Dedifferentiated amniotic fluid mesenchymal stem cell (primary cell): ENCODE data around the gene MLLT3.

Source experiments
- DNase-seq: peaks from one replicate; pipeline ENCODE4 v3.0.0-alpha.2; 2016; ENCODE audit errors: extremely low spot score

Gene MLLT3

DNA sequence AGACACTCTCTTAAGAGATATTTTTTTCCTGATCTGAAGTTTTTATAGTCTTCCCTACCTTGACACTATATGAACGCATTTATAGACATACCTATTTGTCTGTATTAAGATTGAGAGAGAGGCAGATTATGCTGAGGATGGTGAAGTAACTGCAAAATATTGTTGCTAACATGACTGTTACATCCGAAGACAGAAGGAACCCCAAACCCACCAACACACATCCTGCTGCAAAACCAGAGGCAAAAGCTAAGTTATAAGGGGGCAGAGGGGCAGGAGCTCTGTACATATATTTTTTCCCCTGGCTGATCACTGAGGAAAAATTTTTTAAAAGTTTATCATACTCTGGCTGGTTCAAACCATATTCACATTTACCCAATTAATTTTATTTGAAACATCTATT lies 279.0 kb downstream of the MLLT3 start:
- DNase-seq: no peak

DNA sequence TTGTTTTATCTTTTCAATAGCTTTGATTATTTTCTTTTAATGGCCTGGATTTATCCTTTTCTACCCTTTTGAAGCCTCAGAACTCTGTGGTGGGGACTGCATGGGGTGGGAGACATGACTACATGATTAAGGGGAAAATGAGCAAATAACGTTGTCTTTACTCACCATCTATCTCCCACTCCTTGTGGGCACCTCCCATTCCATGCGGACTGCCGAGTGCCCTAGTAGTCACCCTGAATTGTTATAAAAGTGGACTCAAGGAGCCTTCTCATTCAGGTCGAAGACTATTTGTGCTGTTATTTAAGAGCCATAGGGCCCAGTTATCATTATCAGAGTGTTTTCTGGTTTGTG lies 281.8 kb downstream of the MLLT3 start:
- DNase-seq: no peak

DNA sequence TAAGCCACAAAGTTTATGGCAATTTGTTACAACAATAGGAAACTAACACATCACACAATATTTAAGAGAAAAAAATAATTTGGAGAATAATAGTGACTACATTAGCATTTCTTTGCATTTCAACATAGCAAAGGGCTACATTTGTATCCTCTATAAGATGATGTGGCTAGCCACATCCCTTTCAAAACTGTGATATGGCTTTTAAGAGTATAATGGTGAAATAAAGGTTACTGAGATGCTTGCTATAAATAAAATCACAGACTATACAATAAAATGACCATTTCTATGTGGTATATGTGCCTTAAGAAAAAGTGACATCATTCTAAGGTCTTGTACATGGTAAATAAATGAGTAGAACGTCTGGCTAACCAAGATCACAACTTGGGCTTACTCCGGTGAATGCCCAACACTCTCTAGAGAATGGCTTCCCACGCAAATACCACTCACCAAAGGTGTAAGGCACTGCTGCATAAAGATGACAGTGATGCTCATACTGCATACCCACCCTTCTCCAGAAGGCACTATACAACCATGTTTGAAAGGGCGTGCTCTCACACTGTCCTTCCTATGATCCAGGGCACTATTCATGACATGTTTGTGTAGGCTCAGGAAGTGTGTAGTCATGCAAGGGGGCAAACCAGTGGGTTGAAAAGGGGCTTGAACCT lies 286.5 kb downstream of the MLLT3 start:
- no peak for DNase-seq

DNA sequence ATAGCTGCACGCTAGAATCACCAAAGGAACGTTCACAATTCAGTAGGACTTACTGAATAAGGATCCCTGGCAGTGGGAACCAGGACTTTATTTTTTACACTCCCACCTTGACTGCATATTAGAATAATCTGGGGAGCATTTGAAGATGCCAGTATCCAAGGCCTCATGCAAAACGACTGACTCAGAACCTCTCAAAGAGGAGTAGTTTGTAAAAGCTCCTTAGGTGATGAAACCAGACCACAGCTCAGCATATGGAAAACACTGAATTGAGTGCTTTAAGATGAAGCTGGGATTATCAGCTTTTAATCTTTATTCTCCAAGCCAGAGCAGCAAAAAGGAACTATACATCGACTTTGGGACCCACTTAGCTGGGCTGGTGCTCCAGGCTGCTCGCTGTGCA lies 288.3 kb downstream of the MLLT3 start:
- DNase-seq: no peak

DNA sequence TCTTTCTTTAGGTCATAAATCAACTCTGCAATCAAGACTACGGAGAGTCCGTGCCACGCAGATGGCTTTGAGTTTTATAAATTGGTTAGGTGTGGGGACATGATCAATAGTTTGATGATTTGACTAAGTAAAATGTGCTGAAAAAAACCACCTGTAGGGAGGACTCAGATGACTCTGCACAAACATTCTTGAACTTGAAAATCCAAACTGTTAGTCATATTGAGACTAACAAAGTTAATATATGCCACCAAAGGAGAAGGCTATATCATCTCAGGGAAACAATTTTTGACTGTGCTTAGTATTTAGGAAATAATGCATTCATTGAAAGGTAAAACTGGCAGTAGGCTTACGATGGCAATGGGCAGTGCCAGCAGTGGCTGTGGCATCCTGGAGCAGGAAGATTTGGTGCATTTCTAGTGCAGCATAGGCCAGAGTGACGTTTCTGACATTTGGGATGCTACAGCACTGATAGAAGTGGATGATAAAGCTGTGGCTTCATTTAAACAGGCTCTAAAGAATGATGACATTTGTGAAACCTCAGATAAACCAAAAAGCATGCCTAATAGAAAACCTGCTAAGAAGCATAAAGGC lies 291.1 kb downstream of the MLLT3 start:
- no peak for DNase-seq

DNA sequence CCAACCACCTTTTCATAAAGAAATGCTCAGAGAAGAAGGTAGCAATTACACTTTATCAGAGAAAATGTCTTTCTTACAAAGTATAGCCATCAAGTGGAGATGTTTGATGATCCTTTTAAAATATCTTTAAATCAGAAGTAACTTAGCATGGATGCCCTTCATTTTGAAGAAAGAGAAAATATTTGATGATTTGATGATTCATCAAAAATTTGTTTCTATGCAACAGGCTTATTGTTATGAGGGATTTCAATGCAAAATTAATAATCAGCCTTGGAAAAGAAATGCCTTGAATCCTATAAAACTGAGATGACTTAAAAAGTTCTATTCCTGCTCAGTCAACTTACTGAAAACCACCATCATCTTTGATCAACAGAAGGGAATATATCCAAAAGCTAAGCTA lies 291.6 kb downstream of the MLLT3 start:
- no peak for DNase-seq

DNA sequence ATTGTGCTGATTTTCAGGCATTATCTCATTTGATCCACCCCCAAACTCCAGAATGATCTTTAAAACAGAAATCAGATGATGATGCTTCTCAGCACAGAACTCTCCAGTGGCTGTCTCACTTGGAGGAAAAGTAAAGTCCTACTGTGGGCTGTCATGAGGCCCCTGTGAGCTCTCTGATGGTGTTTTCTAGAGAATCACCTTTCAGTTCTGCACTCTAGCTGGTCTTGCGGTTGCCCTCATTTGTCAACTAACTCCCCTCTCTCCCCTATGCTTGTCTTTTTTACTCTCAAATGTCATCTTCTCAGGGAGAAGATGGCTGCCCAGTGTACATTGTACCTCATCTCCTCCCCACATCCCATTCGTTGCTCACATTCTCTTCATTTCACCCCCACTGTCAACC lies 295.8 kb downstream of the MLLT3 start:
- DNase-seq: no peak

DNA sequence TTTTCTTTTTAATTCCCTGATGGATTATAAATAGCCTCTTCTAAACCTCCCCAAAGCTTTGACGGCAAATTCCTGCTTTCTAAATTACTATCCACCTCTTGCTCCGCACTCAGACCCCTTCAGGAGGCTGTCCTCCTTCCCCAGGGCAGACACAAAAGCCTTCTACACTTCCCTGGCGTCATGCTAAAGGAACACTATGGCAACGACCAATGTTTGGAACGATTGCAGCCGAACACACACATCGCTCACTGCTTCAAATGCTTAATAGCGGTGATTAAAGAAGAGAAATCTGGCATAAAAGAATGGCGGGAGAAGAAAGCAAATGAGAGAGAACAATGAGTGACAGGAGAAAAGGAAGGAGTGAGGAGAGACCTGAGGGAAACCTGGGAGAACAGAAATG lies 297.3 kb downstream of the MLLT3 start:
- no peak for DNase-seq

DNA sequence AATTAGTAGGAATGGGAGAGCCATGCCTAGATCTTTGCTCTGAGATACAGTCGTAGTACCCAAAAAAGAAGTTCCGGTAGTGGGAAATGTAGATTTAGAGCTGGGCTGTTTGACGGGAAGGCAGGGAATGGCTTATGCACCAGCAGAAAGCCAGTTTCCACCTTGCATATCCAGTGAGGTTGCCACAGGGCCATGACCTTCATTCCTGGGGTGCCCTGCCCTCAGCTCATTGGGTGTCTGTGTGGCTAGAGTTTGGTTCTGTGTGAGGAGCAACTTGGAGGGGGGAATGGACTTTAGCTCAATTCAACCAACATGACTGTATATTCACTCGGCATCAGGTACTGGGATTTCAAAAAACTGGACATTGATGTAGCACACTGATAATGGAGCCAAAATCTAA lies 300.1 kb downstream of the MLLT3 start:
- DNase-seq: no peak

DNA sequence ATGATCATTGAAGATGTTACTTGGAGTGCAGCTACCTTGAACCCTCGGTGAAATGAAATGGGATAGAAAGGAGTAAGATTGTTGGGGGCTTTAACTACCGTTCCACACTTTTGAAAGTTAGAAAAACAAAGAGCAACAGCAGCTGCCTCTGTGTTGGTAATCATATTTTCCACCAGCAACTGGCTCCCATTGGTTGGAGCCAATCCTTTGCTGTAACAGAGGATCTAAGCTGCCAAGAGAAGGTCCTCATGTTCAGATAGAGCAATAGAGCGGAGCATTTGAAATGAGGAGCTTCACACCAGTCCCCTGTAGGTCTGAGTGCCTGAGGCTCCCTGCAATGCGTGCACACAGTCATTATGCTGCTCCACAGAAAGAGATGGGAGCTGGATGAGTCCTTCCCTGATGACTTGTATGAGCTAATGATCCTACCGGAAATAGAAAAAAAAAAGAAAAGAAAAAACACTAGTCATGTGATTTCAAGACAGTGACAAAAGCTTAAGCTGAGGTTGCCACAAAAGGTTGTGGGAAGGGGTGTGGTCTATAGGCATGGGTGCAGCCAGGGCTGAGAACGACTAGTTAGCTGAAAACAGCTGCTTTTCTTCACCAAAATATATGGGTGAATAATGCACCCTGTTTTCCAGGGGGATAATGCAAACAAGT lies 300.7 kb downstream of the MLLT3 start:
- no peak for DNase-seq

DNA sequence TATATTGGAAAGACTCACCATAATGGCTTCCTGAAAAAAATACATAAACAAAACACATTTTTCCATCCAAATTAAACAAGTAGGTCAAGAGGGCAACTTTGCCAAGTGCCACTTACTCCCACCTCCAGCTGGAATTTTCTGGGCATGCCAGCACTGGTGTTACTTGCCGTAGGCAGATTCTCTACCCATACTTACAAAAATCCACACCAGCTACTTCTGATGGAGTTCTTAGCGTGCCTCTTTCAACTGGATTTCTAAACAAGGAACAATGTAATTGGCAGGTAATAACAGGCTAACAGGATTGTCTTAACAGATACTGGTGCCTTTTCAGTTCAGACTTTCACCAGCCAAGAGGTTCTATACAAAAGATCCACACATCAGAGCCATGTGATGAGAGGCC lies 301.4 kb downstream of the MLLT3 start:
- DNase-seq: no peak

DNA sequence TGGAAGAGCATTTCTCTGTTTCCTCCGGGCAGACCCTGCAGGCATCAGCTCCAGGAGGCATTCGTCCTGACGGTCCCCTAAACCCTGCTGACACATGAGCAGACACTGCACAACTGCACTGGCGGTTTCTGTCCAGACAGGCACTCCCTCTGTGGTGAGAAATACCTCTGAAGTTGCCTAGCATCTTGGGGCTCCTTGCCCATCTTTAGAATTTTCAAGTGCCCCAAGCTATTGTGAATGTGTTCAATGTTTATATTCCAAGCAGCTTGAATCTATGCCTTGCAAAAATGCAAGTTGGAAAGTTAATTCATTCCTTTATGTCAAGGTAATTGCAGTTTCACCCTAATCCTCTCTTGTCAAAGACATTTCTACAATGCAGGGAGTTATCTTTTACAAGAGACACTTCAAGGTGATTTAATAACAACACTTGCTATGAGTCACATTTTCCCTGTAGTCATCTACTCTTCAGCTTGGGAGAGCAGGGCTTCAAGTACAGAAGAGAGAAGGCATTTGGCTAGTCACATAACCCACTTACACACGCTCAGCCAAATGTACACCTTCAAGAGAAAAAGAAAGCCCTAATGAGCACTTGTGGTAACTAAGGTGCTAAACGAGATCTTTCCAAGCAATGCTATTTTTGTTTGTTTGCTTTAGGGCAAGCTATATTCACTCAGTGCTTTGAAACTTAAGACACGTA lies 302.5 kb downstream of the MLLT3 start:
- DNase-seq: peak; percentile 27

DNA sequence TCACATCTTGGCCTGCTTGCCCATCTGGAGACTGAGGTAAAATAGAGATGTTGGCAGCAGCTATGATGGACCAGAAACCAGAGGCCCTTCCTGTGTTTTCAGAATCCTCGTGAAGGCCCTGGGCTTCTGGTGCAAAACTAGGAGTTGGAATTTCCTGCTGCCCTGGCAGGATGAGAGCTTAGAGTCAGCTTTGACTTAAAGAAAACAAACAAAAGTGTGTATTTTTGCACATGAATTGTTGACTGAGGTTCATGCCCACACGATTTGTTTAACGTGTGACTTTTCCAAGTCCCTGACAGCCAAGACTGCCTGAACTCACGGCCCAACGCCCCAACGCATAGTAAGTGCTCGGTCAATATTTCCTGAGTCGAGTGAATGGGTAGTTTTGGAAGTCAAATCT lies 303.1 kb downstream of the MLLT3 start:
- DNase-seq: no peak

DNA sequence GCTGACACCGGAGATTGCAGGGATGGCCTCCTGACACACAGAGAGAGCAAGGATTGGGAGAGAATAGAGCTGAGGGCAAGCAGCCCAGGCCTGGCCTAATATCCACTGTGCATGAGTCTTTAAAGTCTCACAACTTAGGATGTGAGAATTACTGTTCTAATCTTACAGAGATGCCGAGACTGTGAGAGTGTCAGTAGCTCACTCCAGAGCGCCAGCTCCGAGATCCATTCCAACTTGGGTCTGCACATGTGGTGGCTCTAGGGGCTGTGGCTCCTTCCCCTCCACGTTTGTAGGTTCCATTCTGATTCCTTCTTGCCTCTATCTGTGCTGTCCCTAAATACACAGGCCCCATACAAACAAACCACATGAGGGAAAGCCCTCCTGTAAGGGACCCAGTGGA lies 304.6 kb downstream of the MLLT3 start:
- DNase-seq: no peak

DNA sequence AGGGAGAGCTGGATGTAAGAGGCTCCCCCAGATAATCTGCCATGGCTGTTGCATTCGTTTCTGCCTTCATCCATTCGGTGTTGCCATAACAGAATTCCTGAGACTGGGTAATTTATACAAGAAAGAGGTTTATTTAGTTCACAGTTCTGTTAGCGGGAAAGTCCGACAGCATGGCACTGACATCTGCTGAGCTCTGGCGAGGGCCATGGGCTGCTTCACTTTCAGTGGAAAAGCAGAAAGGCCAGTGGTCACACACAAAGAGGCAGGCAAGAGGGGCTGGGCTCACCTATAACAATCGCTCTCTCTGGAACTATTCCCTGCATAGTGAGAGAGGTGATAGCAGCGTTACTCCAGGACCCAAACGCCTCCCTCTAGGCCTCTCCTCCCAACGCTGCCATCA lies 305.9 kb downstream of the MLLT3 start:
- DNase-seq: no peak

DNA sequence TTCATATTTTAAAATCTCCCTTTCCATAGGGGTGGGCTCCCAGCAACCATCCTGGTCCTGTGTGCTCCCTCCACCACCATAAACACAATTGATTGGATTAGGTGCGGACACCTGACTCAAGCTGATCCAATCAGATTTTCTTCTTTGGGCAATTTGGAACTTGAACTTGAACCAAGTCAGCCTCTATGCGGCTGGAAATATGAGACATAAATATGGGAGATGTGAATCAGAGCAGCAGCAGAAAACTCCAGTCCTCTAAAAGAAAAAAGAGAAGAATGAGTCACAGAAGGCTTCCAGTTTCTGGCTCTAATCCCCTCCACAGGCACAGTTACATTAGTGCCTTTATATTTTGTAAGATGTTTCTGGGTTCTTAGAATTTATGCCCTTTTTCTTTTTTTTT lies 306.6 kb downstream of the MLLT3 start:
- DNase-seq: peak; percentile 87

DNA sequence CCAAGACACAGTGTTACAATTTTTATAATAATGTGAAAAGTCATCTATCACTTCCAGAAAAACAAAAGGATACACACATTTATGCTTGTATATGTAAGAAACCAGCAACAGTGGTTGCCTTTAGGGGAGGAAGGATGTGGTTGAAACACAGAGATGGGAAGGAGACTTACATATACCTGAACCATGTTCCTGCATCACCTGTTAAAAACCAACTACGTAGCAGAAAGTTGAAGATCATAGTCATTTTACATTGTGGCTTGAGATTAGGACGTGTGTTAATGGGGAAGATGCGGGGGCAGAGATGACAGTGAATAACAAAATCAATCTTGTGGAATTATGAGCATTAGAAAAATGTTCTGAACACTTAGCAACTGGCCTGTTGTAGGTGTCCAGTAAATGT lies 307.3 kb downstream of the MLLT3 start:
- no peak for DNase-seq

DNA sequence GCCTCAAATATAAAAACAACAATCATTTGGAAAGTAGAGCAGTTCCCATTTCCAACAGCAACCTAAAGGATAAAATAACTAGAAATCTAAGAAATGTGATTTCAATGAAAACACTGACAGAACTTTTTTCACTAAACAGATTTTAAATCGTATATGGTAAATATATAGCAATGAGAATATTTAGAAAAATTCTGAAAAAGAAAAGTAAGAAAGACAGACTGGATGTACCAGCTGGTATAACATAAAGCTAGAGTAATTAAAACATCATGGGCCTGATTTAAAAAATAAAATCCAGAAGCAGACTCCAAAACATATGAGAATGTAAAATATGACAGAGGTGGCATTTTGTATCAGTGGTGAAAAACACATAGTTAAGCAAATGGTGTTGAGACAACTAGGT lies 308.9 kb downstream of the MLLT3 start:
- DNase-seq: no peak

DNA sequence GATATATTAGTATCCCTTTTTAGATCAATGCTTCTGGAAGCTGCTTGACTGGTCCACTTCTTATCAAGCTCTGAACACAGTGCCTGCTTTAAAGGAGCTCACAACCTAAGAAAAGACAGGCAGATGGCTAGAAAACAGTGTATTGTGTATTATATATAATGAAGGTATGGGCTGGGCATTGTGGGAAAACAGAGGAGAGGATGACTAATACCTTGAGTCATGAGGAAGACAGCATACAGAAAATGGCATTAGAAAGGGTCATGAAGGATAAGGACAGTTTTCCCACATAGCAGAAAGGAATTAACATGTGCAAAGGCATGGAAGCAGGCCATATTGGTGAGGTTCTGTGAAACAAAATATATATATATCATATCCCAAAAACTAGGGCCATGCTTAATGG lies 309.6 kb downstream of the MLLT3 start:
- DNase-seq: no peak

DNA sequence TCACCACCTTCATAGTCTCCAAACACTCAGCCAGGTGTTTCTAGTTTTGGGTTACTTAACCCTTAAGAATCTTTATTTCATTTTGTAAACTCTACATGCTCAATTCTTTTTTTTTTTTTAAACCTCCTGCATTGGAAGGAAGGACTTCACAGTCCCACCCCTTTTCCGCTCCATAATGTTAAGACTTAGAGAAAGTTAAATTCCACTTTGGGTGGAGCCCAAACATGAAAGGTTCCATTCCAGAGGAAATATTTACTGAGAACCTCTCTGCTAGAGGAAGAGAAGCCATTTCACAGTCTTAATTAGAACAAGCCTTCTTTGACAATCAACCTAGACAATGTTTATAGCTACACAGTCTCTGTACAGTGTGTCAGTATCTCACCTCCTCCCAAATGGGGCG lies 312.3 kb downstream of the MLLT3 start:
- no peak for DNase-seq

DNA sequence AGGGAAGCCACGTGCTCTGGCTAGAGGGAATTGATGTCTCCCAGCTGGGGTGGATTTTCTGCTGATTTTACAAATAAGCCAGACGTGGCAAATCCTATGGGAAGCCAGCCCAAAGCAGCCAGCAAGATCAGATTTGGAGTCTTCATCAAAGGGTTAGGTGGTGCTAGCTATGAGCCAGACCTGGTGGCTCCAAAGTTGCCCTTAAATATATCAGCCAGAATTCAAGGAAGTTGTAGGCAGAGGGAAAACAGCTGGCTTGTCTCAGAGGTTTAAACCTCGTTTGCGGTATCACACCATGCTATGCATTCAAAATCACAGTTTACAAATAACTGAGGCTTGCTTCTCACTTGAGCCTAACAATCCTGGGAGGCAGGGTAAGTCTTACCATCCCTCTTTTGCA lies 313.2 kb downstream of the MLLT3 start:
- DNase-seq: no peak

DNA sequence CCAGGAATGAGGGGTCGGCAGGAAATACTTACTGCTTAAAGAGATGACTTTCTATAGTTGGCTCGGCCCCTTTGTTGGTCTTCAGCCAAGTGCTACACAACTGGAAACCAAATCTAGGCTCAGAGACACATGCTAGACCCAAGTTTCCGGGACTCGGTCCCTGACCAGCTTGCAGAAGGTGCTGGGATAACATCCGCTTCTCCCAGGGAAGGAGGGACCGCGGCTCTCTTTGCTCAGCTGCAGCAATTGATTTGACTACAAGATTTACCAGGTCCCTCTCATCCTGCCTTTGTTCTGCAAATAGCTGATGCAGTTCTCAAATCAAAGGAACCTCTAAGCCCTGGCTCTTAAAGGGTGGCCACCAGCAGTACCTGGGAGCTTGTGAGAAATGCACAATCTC lies 314.7 kb downstream of the MLLT3 start:
- no peak for DNase-seq

DNA sequence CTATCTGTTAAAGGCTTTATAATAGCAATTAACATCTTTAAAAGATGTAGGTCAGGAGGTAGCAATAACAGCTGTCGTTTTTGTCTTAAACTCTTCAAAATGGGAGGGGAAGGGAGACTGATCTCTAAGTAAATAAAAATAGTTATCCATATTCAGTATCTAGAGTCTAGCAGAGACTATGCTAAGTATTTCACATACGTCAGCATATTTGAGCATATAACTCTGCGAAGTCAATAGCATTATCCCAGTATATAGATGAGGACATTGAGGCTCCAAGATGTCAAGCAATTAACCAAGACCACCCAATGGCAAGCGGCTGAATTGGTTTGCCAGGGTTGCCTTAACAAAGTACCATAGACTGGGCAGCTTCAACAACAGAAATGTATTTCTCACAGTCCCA lies 316.8 kb downstream of the MLLT3 start:
- DNase-seq: no peak
